ENCODE results near the gene PDCD7. TPM values are rescaled to one million over a fixed set of nuclear protein-coding genes. Genes with fewer than 3 reads are reported as not detected.
"Not testable (repeated sequence)": the region's sequence is repeated elsewhere in the genome, so short reads cannot be mapped to it uniquely, and the experiment has no call there.

PDCD7 gene
- total and polyA plus RNA-seq, 2 of the 13 experiments (the other 11 are each of a cell fraction or from before 2014, with no cell fraction given), result 10.1 to 14.7 TPM

DNA sequence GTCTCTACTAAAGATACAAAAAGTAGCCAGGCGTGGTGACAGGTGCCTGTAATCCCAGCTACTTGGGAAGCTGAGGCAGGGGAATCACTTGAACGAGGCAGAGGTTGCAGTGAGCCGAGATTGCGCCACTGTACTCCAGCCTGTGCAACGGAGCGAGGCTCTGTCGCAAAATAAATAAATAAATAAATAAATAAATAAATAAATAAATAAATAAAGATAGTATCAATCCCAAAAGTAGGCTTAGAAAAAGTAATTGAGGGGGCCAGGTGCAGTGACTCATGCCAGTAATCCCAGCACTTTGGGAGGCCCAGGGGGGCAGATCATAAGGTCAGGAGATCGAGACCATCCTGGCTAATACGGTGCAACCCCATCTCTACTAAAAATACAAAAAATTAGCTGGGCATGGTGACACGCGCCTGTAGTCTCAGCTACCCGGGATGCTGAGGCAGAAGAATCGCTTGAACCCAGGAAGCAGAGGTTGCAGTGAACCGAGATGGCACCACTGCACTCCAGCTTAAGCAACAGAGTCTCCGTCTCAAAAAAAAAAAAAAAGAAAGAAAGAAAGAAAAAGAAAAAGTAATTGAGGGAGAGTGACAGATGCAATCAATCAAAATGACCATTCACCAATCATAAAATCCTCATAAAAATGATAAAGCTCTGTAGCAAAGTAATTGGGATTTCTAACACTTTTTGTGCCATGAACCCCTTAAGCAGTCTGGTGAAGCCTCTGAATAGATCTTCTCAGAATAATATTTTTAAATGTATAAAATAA is 48.2 kb upstream of the PDCD7 start:
- CTCF ChIA-PET (ENCODE audit: low intra/inter-chr PET ratio, low total read pairs); H3K9ac ChIP-seq (ENCODE audit: insufficient read depth, low read depth, low read length); H3K9me3 ChIP-seq (ENCODE audit: low read length); FAIRE-seq; H4K20me1 ChIP-seq (ENCODE audit: insufficient read depth, low read length); ATAC-seq; H2AFZ ChIP-seq (ENCODE audit: low read length); H3K27ac ChIP-seq (ENCODE audit: extremely low read length, insufficient read depth, low read length); H3K4me3 ChIP-seq (replicated peaks in 1 of 3; ENCODE audit: insufficient read depth in 1 of 3, low read depth in 2 of 3, low read length in 3 of 3); H3K27me3 ChIP-seq (ENCODE audit: control insufficient read depth in 1 of 2, insufficient read depth in 2 of 2, low read length in 2 of 2); DNase-seq (ENCODE audit: low spot score); BruUV-seq (replicated peaks): not testable (repeated sequence)
- in situ Hi-C loops (cut with HindIII; ENCODE audit: extremely low pct_ligation_motif_present, low pct_unique_long_range_greater_than_20kb), result loop anchor here (10.0 kb wide), 1 partner anchor 203 kb away; no protein-coding TSS in a partner anchor
- POLR2A ChIA-PET, result interaction anchor here (0.6 to 2.2 kb wide), 2 partner anchors 89 to 118 kb away, joined by 3 to 10 read pairs; no protein-coding TSS in a partner anchor
- Histone ChIP-seq H3K4me2 (ENCODE audit: low read depth, low read length) (peak overlapping the region; percentile 80; the same call in 1 of the 2 replicates), H3K36me3 (replicated peaks in 1 of 2; ENCODE audit: control insufficient read depth in 1 of 2, insufficient read depth in 2 of 2, low read length in 2 of 2) (peaks cover 1 to 39% of the 10 kb centered on the region in 2 experiments; a peak in 2 of 5 replicates), H3K79me2 (ENCODE audit: insufficient read depth, low read length) (peaks cover 52% of the 10 kb centered on the region), H3K4me1 (ENCODE audit: insufficient read depth, low read length) (peaks cover 46% of the 10 kb centered on the region)
- intact Hi-C loops (cut with micrococcal nuclease; ENCODE audit: unreplicated experiment), result loop anchor here (10.0 kb wide), 2 partner anchors 147 to 203 kb away; no protein-coding TSS in a partner anchor
- 0 out of 2 replicates have a peak, but pooled peaks have one; percentile 21 for TF ChIP-seq ZBTB38 (CRISPR knock-in tag; IDR thresholded peaks at IDR 0.05)
- 96% methylated on average over 15 of the region's 15 CpGs for WGBS (ENCODE audit: low lambda C conversion rate)

DNA sequence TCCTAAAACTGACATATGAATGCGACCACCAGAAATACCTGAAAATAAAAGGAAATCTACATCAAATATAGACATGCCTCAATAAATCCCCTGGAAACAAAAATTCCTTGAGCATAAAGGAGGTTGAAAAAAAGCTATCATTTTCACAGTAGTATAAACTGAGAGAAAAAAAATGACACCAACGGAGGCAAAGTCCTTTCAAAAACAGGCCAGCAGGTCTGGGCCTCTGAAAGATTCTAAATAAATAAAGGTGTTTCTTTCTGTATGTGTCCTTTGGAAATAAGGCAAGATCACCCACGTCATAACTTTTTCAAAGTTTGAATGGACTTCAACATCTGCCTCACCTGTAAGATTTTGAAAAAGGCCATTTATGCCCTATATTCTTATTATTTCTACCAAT is 46.6 kb upstream of the PDCD7 start:
- DNase-seq (ENCODE audit: low spot score) (no peak), ATAC-seq (no peak), FAIRE-seq (no peak)
- intact Hi-C loops (cut with micrococcal nuclease; ENCODE audit: unreplicated experiment) (loop anchor here (10.0 kb wide), 2 partner anchors 145 to 205 kb away; no protein-coding TSS in a partner anchor), in situ Hi-C loops (cut with HindIII; ENCODE audit: extremely low pct_ligation_motif_present, low pct_unique_long_range_greater_than_20kb) (loop anchor here (10.0 kb wide), 1 partner anchor 205 kb away; no protein-coding TSS in a partner anchor)
- H3K27ac ChIP-seq (ENCODE audit: extremely low read length, insufficient read depth, low read length), result peak overlapping the region; percentile 16
- 87% methylated on average over 3 of the region's 3 CpGs for WGBS (ENCODE audit: low lambda C conversion rate)
- no peak overlapping the region; the same call in 1 of the 2 replicates for H3K4me2 ChIP-seq (ENCODE audit: low read depth, low read length)
- no TSS peak for BruUV-seq (replicated peaks)
- POLR2A ChIA-PET, result no interaction called here
- no peaks in the 10 kb centered on the region; a peak in 1 of 5 replicates for H3K27me3 ChIP-seq (ENCODE audit: control insufficient read depth in 1 of 2, insufficient read depth in 2 of 2, low read length in 2 of 2)
- CTCF ChIA-PET (ENCODE audit: low intra/inter-chr PET ratio, low total read pairs), result no interaction called here
- H3K4me1 ChIP-seq (ENCODE audit: insufficient read depth, low read length), result peaks cover 35% of the 10 kb centered on the region
- H3K36me3 ChIP-seq (replicated peaks in 1 of 2; ENCODE audit: control insufficient read depth in 1 of 2, insufficient read depth in 2 of 2, low read length in 2 of 2), result peaks cover 1 to 50% of the 10 kb centered on the region in 2 experiments; a peak in 3 of 5 replicates
- H3K79me2 ChIP-seq (ENCODE audit: insufficient read depth, low read length), result peaks cover 52% of the 10 kb centered on the region
- no peak overlapping the region for H3K9ac ChIP-seq (ENCODE audit: insufficient read depth, low read depth, low read length)
- H3K9me3 ChIP-seq (ENCODE audit: low read length), result no peaks in the 10 kb centered on the region
- H2AFZ ChIP-seq (ENCODE audit: low read length), result no peak overlapping the region
- H3K4me3 ChIP-seq (replicated peaks in 1 of 3; ENCODE audit: insufficient read depth in 1 of 3, low read depth in 2 of 3, low read length in 3 of 3), result no peak overlapping the region
- H4K20me1 ChIP-seq (ENCODE audit: insufficient read depth, low read length), result 0 out of 2 replicates have a peak, but pooled peaks cover 8% of the 10 kb centered on the region
- no peak for TF ChIP-seq GABPB1 (CRISPR knock-in tag; IDR thresholded peaks at IDR 0.05)
- TF ChIP-seq, protein P1, sequence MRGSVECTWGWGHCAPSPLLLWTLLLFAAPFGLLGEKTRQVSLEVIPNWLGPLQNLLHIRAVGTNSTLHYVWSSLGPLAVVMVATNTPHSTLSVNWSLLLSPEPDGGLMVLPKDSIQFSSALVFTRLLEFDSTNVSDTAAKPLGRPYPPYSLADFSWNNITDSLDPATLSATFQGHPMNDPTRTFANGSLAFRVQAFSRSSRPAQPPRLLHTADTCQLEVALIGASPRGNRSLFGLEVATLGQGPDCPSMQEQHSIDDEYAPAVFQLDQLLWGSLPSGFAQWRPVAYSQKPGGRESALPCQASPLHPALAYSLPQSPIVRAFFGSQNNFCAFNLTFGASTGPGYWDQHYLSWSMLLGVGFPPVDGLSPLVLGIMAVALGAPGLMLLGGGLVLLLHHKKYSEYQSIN (CRISPR knock-in tag; IDR thresholded peaks at IDR 0.05; ENCODE audit: borderline replicate concordance), result no peak
- no peak for TF ChIP-seq SIN3A (IDR thresholded peaks at IDR 0.05; ENCODE audit: borderline replicate concordance, low read depth, low read length)
- TF ChIP-seq ZNF264 (CRISPR knock-in tag; IDR thresholded peaks at IDR 0.05), result no peak
- TF ChIP-seq HMGA1 (CRISPR knock-in tag; conservative IDR thresholded peaks at IDR 0.05), result no peak
- TF ChIP-seq, protein P2, sequence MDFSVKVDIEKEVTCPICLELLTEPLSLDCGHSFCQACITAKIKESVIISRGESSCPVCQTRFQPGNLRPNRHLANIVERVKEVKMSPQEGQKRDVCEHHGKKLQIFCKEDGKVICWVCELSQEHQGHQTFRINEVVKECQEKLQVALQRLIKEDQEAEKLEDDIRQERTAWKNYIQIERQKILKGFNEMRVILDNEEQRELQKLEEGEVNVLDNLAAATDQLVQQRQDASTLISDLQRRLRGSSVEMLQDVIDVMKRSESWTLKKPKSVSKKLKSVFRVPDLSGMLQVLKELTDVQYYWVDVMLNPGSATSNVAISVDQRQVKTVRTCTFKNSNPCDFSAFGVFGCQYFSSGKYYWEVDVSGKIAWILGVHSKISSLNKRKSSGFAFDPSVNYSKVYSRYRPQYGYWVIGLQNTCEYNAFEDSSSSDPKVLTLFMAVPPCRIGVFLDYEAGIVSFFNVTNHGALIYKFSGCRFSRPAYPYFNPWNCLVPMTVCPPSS (IDR thresholded peaks at IDR 0.05), result no peak
- no peak for TF ChIP-seq ZNF317 (CRISPR knock-in tag; IDR thresholded peaks at IDR 0.05)
- no peak for TF ChIP-seq STAG1 (CRISPR knock-in tag; IDR thresholded peaks at IDR 0.05)
- TF ChIP-seq ZSCAN29 (CRISPR knock-in tag; conservative IDR thresholded peaks at IDR 0.05), result no peak
- TF ChIP-seq, protein P3, sequence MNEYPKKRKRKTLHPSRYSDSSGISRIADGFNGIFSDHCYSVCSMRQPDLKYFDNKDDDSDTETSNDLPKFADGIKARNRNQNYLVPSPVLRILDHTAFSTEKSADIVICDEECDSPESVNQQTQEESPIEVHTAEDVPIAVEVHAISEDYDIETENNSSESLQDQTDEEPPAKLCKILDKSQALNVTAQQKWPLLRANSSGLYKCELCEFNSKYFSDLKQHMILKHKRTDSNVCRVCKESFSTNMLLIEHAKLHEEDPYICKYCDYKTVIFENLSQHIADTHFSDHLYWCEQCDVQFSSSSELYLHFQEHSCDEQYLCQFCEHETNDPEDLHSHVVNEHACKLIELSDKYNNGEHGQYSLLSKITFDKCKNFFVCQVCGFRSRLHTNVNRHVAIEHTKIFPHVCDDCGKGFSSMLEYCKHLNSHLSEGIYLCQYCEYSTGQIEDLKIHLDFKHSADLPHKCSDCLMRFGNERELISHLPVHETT (CRISPR knock-in tag; conservative IDR thresholded peaks at IDR 0.05), result no peak
- TF ChIP-seq ZNF720 (CRISPR knock-in tag; IDR thresholded peaks at IDR 0.05), result no peak
- TF ChIP-seq ONECUT2 (CRISPR knock-in tag; IDR thresholded peaks at IDR 0.05), result no peak
- TF ChIP-seq SIX4 (CRISPR knock-in tag; IDR thresholded peaks at IDR 0.05), result no peak

Data from HepG2 (cell line).